Measurements from ENCODE around the gene NR6A1. TPM values are rescaled to one million over a fixed set of nuclear protein-coding genes. Genes with fewer than 3 reads are reported as not detected.

The NR6A1 gene
- total RNA-seq, 1 donor from 2014 or later = 302 TPM

- H3K36me3 Mint-ChIP-seq = no peaks in the 10 kb centered on the region
- TF ChIP-seq EZH2phosphoT487 (IDR thresholded peaks at IDR 0.05) = no peak
- TF ChIP-seq EZH2 (IDR thresholded peaks at IDR 0.05) = no peak
- TF ChIP-seq, protein P1, sequence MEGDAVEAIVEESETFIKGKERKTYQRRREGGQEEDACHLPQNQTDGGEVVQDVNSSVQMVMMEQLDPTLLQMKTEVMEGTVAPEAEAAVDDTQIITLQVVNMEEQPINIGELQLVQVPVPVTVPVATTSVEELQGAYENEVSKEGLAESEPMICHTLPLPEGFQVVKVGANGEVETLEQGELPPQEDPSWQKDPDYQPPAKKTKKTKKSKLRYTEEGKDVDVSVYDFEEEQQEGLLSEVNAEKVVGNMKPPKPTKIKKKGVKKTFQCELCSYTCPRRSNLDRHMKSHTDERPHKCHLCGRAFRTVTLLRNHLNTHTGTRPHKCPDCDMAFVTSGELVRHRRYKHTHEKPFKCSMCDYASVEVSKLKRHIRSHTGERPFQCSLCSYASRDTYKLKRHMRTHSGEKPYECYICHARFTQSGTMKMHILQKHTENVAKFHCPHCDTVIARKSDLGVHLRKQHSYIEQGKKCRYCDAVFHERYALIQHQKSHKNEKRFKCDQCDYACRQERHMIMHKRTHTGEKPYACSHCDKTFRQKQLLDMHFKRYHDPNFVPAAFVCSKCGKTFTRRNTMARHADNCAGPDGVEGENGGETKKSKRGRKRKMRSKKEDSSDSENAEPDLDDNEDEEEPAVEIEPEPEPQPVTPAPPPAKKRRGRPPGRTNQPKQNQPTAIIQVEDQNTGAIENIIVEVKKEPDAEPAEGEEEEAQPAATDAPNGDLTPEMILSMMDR (IDR thresholded peaks at IDR 0.05) = no peak
- peak overlapping the region; percentile 96 for H3K27ac ChIP-seq
- H3K4me2 ChIP-seq = peak overlapping the region; percentile 60
- H3F3A ChIP-seq (ENCODE audit: low read depth) = peaks cover 88% of the 10 kb centered on the region
- H3K27me3 Mint-ChIP-seq (ENCODE audit: insufficient read depth, low read depth) = no peaks in the 10 kb centered on the region
- no peak overlapping the region for H3K9ac ChIP-seq
- peaks cover 100% of the 10 kb centered on the region for H3K79me2 ChIP-seq (ENCODE audit: low read depth)
- H2AFZ ChIP-seq (replicated peaks) = no peak overlapping the region
- peaks cover 96% of the 10 kb centered on the region for H3K4me1 ChIP-seq
- no peaks in the 10 kb centered on the region for H3K27me3 ChIP-seq
- H3K9me3 ChIP-seq (ENCODE audit: low read depth) = no peaks in the 10 kb centered on the region
- H4K20me1 ChIP-seq (ENCODE audit: low read depth) = peaks cover 88% of the 10 kb centered on the region
- peak overlapping the region; percentile 21 for H3K4me3 ChIP-seq
- no peaks in the 10 kb centered on the region for H3K9me3 Mint-ChIP-seq
- no peak overlapping the region for H3K4me3 Mint-ChIP-seq
- H3K27ac Mint-ChIP-seq = peak overlapping the region; percentile 24
- H3K4me1 Mint-ChIP-seq = peaks cover 91% of the 10 kb centered on the region
- H3K36me3 ChIP-seq = no peaks in the 10 kb centered on the region
- DNase-seq (ENCODE audit: low spot score) = no peak
Measured at GRCh38 chr9:124761196-124761595, 9.9 kb downstream of the NR6A1 start.

GRCh38 chr9:124760719-124761118, 10.4 kb downstream of the NR6A1 start:
- Mint-ChIP-seq H3K4me3 (no peak overlapping the region), H3K36me3 (no peaks in the 10 kb centered on the region), H3K9me3 (no peaks in the 10 kb centered on the region), H3K4me1 (peaks cover 91% of the 10 kb centered on the region), H3K27me3 (ENCODE audit: insufficient read depth, low read depth) (no peaks in the 10 kb centered on the region), H3K27ac (no peak overlapping the region)
- Histone ChIP-seq H3K9ac (no peak overlapping the region), H3K4me1 (peaks cover 96% of the 10 kb centered on the region), H3F3A (ENCODE audit: low read depth) (peaks cover 83% of the 10 kb centered on the region), H3K4me2 (peak overlapping the region; percentile 60), H3K4me3 (peak overlapping the region; percentile 21), H3K9me3 (ENCODE audit: low read depth) (no peaks in the 10 kb centered on the region), H2AFZ (replicated peaks) (no peak overlapping the region), H3K27ac (peak overlapping the region; percentile 96), H3K27me3 (no peaks in the 10 kb centered on the region), H3K36me3 (no peaks in the 10 kb centered on the region), H3K79me2 (ENCODE audit: low read depth) (peaks cover 100% of the 10 kb centered on the region), H4K20me1 (ENCODE audit: low read depth) (peaks cover 93% of the 10 kb centered on the region)
- DNase-seq (ENCODE audit: low spot score) = peak; percentile 40
- TF ChIP-seq, protein P1 (IDR thresholded peaks at IDR 0.05) = no peak
- TF ChIP-seq EZH2phosphoT487 (IDR thresholded peaks at IDR 0.05) = no peak
- no peak for TF ChIP-seq EZH2 (IDR thresholded peaks at IDR 0.05)

DNA sequence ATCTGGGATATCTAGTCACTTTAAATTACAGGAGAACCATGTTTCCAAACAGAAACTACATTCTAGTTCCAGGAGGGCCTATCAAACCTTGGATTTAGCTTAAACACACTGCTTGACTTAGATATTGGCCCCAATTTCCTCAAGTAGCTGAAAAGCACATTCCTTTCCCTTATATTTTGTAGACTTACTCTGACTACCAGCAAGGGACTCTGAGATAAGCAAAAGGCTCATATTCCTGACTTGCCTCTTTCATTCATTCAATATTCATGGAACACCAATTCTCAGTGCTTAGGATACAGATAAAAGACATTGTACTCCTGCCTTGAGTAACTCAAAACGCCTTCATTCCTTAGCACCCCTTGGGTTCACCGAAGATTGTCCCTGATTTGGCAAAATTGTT, 11.8 kb downstream of the NR6A1 start:
- Histone ChIP-seq H4K20me1 (ENCODE audit: low read depth) (peaks cover 97% of the 10 kb centered on the region), H3K9me3 (ENCODE audit: low read depth) (no peaks in the 10 kb centered on the region), H3K79me2 (ENCODE audit: low read depth) (peaks cover 100% of the 10 kb centered on the region), H3F3A (ENCODE audit: low read depth) (peaks cover 69% of the 10 kb centered on the region), H3K9ac (no peak overlapping the region), H3K36me3 (no peaks in the 10 kb centered on the region), H3K27me3 (no peaks in the 10 kb centered on the region), H3K27ac (peak overlapping the region; percentile 96), H2AFZ (replicated peaks) (no peak overlapping the region), H3K4me2 (peak overlapping the region; percentile 79), H3K4me3 (peak overlapping the region; percentile 44), H3K4me1 (peaks cover 97% of the 10 kb centered on the region)
- H3K36me3 Mint-ChIP-seq = no peaks in the 10 kb centered on the region
- TF ChIP-seq, protein P1 (IDR thresholded peaks at IDR 0.05) = no peak
- TF ChIP-seq EZH2 (IDR thresholded peaks at IDR 0.05) (no peak), EZH2phosphoT487 (IDR thresholded peaks at IDR 0.05) (no peak)
- H3K4me1 Mint-ChIP-seq = peaks cover 91% of the 10 kb centered on the region
- no peaks in the 10 kb centered on the region for H3K9me3 Mint-ChIP-seq
- DNase-seq (ENCODE audit: low spot score) = no peak
- no peaks in the 10 kb centered on the region for H3K27me3 Mint-ChIP-seq (ENCODE audit: insufficient read depth, low read depth)
- no peak overlapping the region for H3K4me3 Mint-ChIP-seq
- H3K27ac Mint-ChIP-seq = peak overlapping the region; percentile 4

All from neural progenitor cell (in vitro differentiated cells).